ENCODE data around the gene FAM227B.
"Not testable (repeated sequence)": the region's sequence is repeated elsewhere in the genome, so short reads cannot be mapped to it uniquely, and the experiment has no call there.

The FAM227B gene, protein sequence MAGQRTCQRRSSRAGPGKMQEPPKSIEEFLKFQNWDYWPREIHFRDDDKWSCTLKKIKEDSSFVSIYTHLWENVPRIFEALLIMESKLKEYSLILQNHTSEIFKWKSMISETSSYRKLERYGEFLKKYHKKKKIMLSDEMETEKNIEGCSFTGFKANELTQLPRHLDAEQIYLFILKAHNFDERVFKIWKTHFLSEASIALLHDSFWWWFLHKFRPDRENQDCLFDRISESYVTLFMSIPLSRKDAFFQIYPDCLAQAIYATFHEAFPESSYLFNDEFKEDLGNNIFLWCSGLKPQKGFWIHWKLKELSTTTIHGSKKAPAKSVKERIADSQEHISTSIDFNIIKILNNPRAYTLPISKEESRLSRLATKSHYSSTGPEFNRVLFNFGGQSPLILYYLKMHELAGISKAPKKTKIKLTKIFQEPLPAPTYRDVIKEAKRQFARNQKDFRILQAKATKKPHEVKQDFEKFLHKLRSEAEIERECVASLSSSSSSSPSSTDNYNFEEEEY

DNA sequence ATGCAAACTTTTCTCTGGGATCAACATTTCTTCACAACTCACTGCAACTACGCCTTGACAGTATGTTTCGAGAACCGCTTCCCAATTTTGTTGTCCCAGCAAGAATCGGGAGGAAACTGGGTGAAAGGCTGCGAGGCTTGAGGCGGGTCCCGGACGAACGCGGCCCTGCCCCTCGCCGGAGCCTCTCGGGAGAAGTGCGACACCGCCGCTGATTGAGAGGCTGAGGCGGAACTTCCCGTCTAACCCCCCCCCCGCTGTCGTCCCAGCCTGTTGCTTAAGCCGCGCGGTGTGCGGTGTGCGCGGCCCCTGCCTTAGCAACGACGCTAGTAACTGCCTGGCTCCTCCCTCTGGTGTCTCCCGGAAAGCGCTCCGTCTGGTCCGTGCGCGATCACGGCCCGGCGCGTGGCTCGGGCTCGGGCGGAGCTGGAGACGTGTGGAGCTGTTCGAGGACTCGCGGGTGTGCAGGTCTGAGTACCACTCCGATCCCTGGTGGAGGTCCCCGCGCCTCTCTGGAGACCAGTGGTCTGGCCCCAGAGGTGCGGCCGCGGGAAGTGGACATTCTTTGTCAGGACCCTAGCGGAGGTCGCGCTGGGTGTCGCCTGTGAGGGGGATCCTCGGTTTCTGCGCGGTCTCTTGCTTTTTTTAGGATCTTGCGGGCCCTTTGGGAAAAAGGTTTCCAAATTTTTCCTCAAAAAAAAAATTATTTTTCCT lies at the start of gene FAM227B, which contains the start of gene DTWD1:
FAM227B (minus strand) TSS at position 161 of the 711 bp plus-strand sequence. CDS start 5,647 bp downstream, outside the sequence.
DTWD1 (plus strand) TSS at position 391 of the 711 bp plus-strand sequence. CDS start 4,120 bp downstream, outside the sequence.
- Histone ChIP-seq H3K4me1 (ENCODE audit: insufficient read depth, poor library complexity, severe bottlenecking) (peaks cover 11% of the 10 kb centered on the region), H3K36me3 (ENCODE audit: low read depth) (peaks cover 23% of the 10 kb centered on the region), H3K27ac (ENCODE audit: poor library complexity, severe bottlenecking) (peak within 1 kb of the TSS; percentile 62), H3K4me3 (ENCODE audit: severe bottlenecking) (peak within 1 kb of the TSS; percentile 62), H3K9me3 (ENCODE audit: severe bottlenecking) (peaks cover 5% of the 10 kb centered on the region), H3K27me3 (ENCODE audit: insufficient read depth, poor library complexity, severe bottlenecking) (no peaks in the 10 kb centered on the region)
- DNase-seq (ENCODE audit: low spot score): peak; percentile 99
- peak; percentile 97 for ATAC-seq (ENCODE audit: low read depth)
- TF ChIP-seq, protein P1, sequence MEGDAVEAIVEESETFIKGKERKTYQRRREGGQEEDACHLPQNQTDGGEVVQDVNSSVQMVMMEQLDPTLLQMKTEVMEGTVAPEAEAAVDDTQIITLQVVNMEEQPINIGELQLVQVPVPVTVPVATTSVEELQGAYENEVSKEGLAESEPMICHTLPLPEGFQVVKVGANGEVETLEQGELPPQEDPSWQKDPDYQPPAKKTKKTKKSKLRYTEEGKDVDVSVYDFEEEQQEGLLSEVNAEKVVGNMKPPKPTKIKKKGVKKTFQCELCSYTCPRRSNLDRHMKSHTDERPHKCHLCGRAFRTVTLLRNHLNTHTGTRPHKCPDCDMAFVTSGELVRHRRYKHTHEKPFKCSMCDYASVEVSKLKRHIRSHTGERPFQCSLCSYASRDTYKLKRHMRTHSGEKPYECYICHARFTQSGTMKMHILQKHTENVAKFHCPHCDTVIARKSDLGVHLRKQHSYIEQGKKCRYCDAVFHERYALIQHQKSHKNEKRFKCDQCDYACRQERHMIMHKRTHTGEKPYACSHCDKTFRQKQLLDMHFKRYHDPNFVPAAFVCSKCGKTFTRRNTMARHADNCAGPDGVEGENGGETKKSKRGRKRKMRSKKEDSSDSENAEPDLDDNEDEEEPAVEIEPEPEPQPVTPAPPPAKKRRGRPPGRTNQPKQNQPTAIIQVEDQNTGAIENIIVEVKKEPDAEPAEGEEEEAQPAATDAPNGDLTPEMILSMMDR (IDR thresholded peaks at IDR 0.05; ENCODE audit: poor library complexity, severe bottlenecking): no peak

DNA sequence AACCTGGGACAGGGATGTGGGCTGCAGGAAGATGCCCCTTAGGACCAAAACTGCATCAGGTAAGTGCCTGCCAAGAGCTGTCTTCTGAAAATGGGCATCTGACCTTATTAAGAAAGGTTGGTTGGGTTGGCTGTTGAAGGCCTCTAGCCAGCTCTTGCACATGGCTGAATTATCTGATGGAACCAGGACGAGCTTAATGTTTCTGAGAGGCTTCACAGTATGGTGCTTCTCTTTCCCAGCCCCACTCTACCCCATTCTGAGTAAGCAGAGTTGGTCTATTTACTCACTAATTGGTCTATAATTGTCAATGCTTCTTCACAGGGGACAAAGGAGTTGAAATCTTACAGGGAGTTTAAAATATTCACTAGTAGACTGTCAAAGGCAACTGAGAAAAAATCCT lies 48.7 kb upstream of the FAM227B start:
- no peak overlapping the region for H3K4me3 ChIP-seq (ENCODE audit: severe bottlenecking)
- H3K4me1 ChIP-seq (ENCODE audit: insufficient read depth, poor library complexity, severe bottlenecking): peaks cover 9% of the 10 kb centered on the region
- H3K9me3 ChIP-seq (ENCODE audit: severe bottlenecking): no peaks in the 10 kb centered on the region
- no peaks in the 10 kb centered on the region for H3K36me3 ChIP-seq (ENCODE audit: low read depth)
- no peak for DNase-seq (ENCODE audit: low spot score)
- no peaks in the 10 kb centered on the region for H3K27me3 ChIP-seq (ENCODE audit: insufficient read depth, poor library complexity, severe bottlenecking)
- no peak overlapping the region for H3K27ac ChIP-seq (ENCODE audit: poor library complexity, severe bottlenecking)
- TF ChIP-seq, protein P1 (IDR thresholded peaks at IDR 0.05; ENCODE audit: poor library complexity, severe bottlenecking): no peak
- ATAC-seq (ENCODE audit: low read depth): no peak

DNA sequence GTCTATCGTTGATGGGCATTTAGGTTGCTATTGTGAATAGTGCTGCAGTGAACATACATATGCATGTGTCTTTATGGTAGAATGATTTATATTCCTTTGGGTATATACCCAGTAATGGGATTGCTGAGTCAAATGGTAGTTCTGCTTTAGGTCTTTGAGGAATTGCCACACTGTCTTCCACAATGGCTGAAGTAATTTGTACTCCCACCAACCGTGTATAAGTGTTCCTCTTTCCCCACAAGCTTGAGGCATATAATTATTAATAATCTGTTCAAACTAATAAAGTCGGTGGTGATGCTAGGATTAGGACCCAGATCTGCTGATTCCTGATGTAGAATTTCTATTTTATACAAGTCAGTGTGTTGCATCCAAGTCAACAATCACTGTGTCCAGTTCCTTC lies 45.9 kb upstream of the FAM227B start:
- H3K27me3 ChIP-seq (ENCODE audit: insufficient read depth, poor library complexity, severe bottlenecking); ATAC-seq (ENCODE audit: low read depth); H3K27ac ChIP-seq (ENCODE audit: poor library complexity, severe bottlenecking); H3K4me1 ChIP-seq (ENCODE audit: insufficient read depth, poor library complexity, severe bottlenecking); H3K36me3 ChIP-seq (ENCODE audit: low read depth); DNase-seq (ENCODE audit: low spot score); H3K4me3 ChIP-seq (ENCODE audit: severe bottlenecking); H3K9me3 ChIP-seq (ENCODE audit: severe bottlenecking): not testable (repeated sequence)

DNA sequence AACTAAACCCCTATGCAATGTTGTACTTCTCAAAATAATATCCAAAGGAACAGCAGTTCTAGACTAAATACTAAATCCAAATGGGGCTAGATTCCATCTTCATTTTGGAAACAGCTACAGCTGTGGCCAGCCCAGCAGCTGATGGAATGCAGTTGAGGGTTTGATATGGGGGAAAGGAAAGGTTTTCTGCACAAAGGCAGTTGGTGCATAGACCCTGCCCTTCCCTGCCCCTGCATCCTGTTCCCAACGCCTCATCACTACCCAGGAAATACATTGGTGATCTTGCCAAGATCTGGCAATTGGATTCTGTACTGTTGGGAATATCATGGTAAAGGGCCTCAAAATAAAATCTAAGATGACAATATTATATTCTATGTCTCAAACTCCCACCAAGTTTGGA lies 44.1 kb upstream of the FAM227B start:
- DNase-seq (ENCODE audit: low spot score): no peak

DNA sequence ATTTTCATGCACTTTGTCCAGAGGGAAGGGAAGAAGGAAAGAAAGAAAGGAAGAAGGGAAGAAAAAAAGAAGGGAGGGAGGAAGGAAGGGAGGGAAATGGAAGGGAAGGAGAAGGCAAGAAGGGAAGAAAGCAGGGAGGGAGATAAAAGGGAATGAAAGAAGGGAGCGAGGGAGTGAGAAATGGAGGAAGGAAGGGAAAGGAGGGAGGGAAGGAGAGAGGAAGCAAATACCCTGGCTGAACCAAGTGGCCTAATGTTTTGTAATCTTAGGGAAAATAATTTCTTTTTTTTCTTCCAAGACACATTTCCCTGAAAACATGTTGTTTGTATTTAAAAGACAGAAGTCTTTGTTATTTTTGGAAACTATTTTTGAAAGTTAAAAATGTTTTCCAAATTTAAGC lies 36.1 kb upstream of the FAM227B start:
- Histone ChIP-seq H3K36me3 (ENCODE audit: low read depth) (no peaks in the 10 kb centered on the region), H3K27me3 (ENCODE audit: insufficient read depth, poor library complexity, severe bottlenecking) (no peaks in the 10 kb centered on the region), H3K27ac (ENCODE audit: poor library complexity, severe bottlenecking) (no peak overlapping the region), H3K4me3 (ENCODE audit: severe bottlenecking) (no peak overlapping the region), H3K4me1 (ENCODE audit: insufficient read depth, poor library complexity, severe bottlenecking) (no peaks in the 10 kb centered on the region), H3K9me3 (ENCODE audit: severe bottlenecking) (peaks cover 7% of the 10 kb centered on the region)
- no peak for DNase-seq (ENCODE audit: low spot score)
- TF ChIP-seq, protein P1 (IDR thresholded peaks at IDR 0.05; ENCODE audit: poor library complexity, severe bottlenecking): no peak
- ATAC-seq (ENCODE audit: low read depth): no peak

More for the DNA sequence above, 44.1 kb upstream of the FAM227B start:
- no peaks in the 10 kb centered on the region for H3K9me3 ChIP-seq (ENCODE audit: severe bottlenecking)
- no peaks in the 10 kb centered on the region for H3K27me3 ChIP-seq (ENCODE audit: insufficient read depth, poor library complexity, severe bottlenecking)
- no peak overlapping the region for H3K4me3 ChIP-seq (ENCODE audit: severe bottlenecking)
- no peak overlapping the region for H3K27ac ChIP-seq (ENCODE audit: poor library complexity, severe bottlenecking)
- no peaks in the 10 kb centered on the region for H3K4me1 ChIP-seq (ENCODE audit: insufficient read depth, poor library complexity, severe bottlenecking)
- H3K36me3 ChIP-seq (ENCODE audit: low read depth): no peaks in the 10 kb centered on the region
- no peak for ATAC-seq (ENCODE audit: low read depth)
- TF ChIP-seq, protein P1 (IDR thresholded peaks at IDR 0.05; ENCODE audit: poor library complexity, severe bottlenecking): no peak

Measured in RWPE2 (cell line).